GM19452 (cell line): ENCODE data around the gene SASS6.
A peak's percentile ranks its signal among the peaks of the same experiment; 100 is the strongest.

Experiments used
- ATAC-seq: cut with Tn5 transposase; IDR thresholded peaks from one replicate; pipeline ENCODE4 v1.9.1; 2021; ENCODE audit not compliant: unreplicated experiment

SASS6 gene

GRCh38 chr1:100115524-100115923, 17.2 kb downstream of the SASS6 start:
- no peak for ATAC-seq

- ATAC-seq: no peak
These were observed 23.1 kb downstream of the SASS6 start for GRCh38 chr1:100109554-100110066.

- no peak for ATAC-seq
These were observed 25.0 kb downstream of the SASS6 start for GRCh38 chr1:100107696-100108095.

GRCh38 chr1:100101564-100101963, 31.2 kb downstream of the SASS6 start:
- no peak for ATAC-seq

GRCh38 chr1:100100202-100100601, 32.5 kb downstream of the SASS6 start:
- ATAC-seq: no peak

GRCh38 chr1:100090471-100090870, 42.3 kb downstream of the SASS6 start:
- no peak for ATAC-seq

- no peak for ATAC-seq
These were observed 43.6 kb downstream of the SASS6 start for GRCh38 chr1:100089082-100089481.

- no peak for ATAC-seq
These were observed 45.3 kb downstream of the SASS6 start for GRCh38 chr1:100087396-100087795.

- no peak for ATAC-seq
These were observed 52.4 kb downstream of the SASS6 start for GRCh38 chr1:100080331-100080730.

GRCh38 chr1:100077531-100077930, 55.2 kb downstream of the SASS6 start:
- peak; percentile 50 for ATAC-seq

GRCh38 chr1:100076744-100077143, 56.0 kb downstream of the SASS6 start:
- peak; percentile 65 for ATAC-seq

GRCh38 chr1:100076319-100076718, 56.4 kb downstream of the SASS6 start:
- ATAC-seq: peak; percentile 14

- peak; percentile 58 for ATAC-seq
These were observed 57.0 kb downstream of the SASS6 start for GRCh38 chr1:100075773-100076172.

- no peak for ATAC-seq
These were observed 57.9 kb downstream of the SASS6 start for GRCh38 chr1:100074604-100075395.

GRCh38 chr1:100073531-100073930, 59.2 kb downstream of the SASS6 start:
- no peak for ATAC-seq

- ATAC-seq: no peak
These were observed 62.4 kb downstream of the SASS6 start for GRCh38 chr1:100070201-100070939.

GRCh38 chr1:100065969-100066227, 66.8 kb downstream of the SASS6 start:
- no peak for ATAC-seq

- ATAC-seq: no peak
These were observed 67.4 kb downstream of the SASS6 start for GRCh38 chr1:100065183-100065968.

- no peak for ATAC-seq
These were observed 71.0 kb downstream of the SASS6 start for GRCh38 chr1:100061681-100062080.

GRCh38 chr1:100053727-100054126, 79.0 kb downstream of the SASS6 start:
- no peak for ATAC-seq

GRCh38 chr1:100053119-100053518, 79.6 kb downstream of the SASS6 start:
- ATAC-seq: no peak

GRCh38 chr1:100051893-100052292, 80.8 kb downstream of the SASS6 start:
- ATAC-seq: no peak
